HFFc6 (cell line): ENCODE data around the gene MFSD12. TPM values are rescaled to one million over a fixed set of nuclear protein-coding genes. Genes with fewer than 3 reads are reported as not detected.

Source experiments
- DNase-seq: peaks from one replicate; pipeline ENCODE4 v3.0.0-alpha.2; 2018
- H3K27ac Mint-ChIP-seq: 2 replicates; pipeline ENCODE4 v1.8.0; 2020; ENCODE audit warnings: mild to moderate bottlenecking, mixed read lengths
- H3K27me3 Mint-ChIP-seq: 2 replicates; pipeline ENCODE4 v1.8.0; 2021; ENCODE audit warnings: mild to moderate bottlenecking, moderate library complexity, mixed read lengths; ENCODE audit not compliant: insufficient read depth
- H3K36me3 Mint-ChIP-seq: 2 replicates; pipeline ENCODE4 v1.8.0; 2021; ENCODE audit warnings: low read depth, mixed read lengths
- H3K4me1 Mint-ChIP-seq: 2 replicates; pipeline ENCODE4 v1.8.0; 2020; ENCODE audit warnings: low read depth, mixed read lengths
- H3K4me3 Mint-ChIP-seq: 2 replicates; pipeline ENCODE4 v1.8.0; 2020; ENCODE audit warnings: mild to moderate bottlenecking, moderate library complexity, mixed read lengths
- H3K9me3 Mint-ChIP-seq: 2 replicates; pipeline ENCODE4 v1.8.0; 2020; ENCODE audit warnings: mild to moderate bottlenecking, mixed read lengths
- total RNA-seq, 6 experiments: library from RNA; stranded (reverse); fragmentation: NEBNext Ultra II Directional; extraction: Animal tissue kit (Norgen Biotek cat#: 25700); gene quantifications; 2 replicates in 1 of 6; 3 replicates in 5 of 6; pipeline ENCODE4 v1.2.3, GENCODE V29; 2021
- TF ChIP-seq, protein P1 (sequence below): fragments of 200-600 bp; sonication (generic); IDR thresholded peaks from 2 replicates; pipeline ENCODE4 v1.5.0; 2021; ENCODE audit warnings: antibody characterized with exemption, mild to moderate bottlenecking

The MFSD12 gene
- total RNA-seq, 6 experiments from 2014 or later, result 75.1 to 101 (median 79.6) TPM

DNA sequence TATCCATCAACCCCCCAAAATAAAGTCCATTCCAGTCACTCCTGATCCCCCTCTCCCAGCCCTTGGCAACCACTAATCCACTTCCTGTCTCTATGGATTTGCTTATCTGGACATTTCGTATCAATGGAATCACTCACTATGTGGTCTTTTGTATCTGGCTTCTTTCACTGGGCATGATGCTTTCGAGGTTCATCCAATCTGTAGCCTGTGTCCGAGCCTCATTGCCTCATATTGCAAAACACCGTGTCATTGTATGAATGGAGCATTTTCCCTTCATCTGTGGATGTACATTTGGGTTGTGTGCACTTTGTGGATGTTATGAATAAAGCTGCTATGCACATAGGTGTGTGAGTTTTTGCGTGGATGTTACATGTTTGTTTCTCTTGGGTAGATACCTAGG, 52.7 kb downstream of the MFSD12 start:
- Mint-ChIP-seq H3K4me3 (no peak overlapping the region), H3K9me3 (no peaks in the 10 kb centered on the region), H3K27me3 (no peaks in the 10 kb centered on the region; the same call in 1 of the 2 replicates), H3K36me3 (peaks cover 17% of the 10 kb centered on the region), H3K4me1 (peaks cover 41% of the 10 kb centered on the region), H3K27ac (peak overlapping the region; percentile 98)
- no peak for DNase-seq
- TF ChIP-seq, protein P1, sequence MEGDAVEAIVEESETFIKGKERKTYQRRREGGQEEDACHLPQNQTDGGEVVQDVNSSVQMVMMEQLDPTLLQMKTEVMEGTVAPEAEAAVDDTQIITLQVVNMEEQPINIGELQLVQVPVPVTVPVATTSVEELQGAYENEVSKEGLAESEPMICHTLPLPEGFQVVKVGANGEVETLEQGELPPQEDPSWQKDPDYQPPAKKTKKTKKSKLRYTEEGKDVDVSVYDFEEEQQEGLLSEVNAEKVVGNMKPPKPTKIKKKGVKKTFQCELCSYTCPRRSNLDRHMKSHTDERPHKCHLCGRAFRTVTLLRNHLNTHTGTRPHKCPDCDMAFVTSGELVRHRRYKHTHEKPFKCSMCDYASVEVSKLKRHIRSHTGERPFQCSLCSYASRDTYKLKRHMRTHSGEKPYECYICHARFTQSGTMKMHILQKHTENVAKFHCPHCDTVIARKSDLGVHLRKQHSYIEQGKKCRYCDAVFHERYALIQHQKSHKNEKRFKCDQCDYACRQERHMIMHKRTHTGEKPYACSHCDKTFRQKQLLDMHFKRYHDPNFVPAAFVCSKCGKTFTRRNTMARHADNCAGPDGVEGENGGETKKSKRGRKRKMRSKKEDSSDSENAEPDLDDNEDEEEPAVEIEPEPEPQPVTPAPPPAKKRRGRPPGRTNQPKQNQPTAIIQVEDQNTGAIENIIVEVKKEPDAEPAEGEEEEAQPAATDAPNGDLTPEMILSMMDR, result no peak

- Mint-ChIP-seq H3K9me3 (no peaks in the 10 kb centered on the region), H3K27me3 (no peaks in the 10 kb centered on the region; the same call in 1 of the 2 replicates), H3K27ac (peak overlapping the region; percentile 33; the same call in 1 of the 2 replicates), H3K4me1 (peaks cover 32% of the 10 kb centered on the region), H3K4me3 (no peak overlapping the region), H3K36me3 (peaks cover 9% of the 10 kb centered on the region)
- DNase-seq, result no peak
- TF ChIP-seq, protein P1, result no peak
These were observed 54.3 kb downstream of the MFSD12 start for GRCh38 chr19:3503036-3503572.

- H3K4me1 Mint-ChIP-seq, result peaks cover 28% of the 10 kb centered on the region
- no peaks in the 10 kb centered on the region for H3K9me3 Mint-ChIP-seq
- H3K27me3 Mint-ChIP-seq, result no peaks in the 10 kb centered on the region; the same call in 1 of the 2 replicates
- peaks cover 12% of the 10 kb centered on the region for H3K36me3 Mint-ChIP-seq
- H3K4me3 Mint-ChIP-seq, result no peak overlapping the region
- no peak overlapping the region for H3K27ac Mint-ChIP-seq
- TF ChIP-seq, protein P1, result no peak
- DNase-seq, result no peak
These were observed 55.6 kb downstream of the MFSD12 start for GRCh38 chr19:3501780-3502179.

- Mint-ChIP-seq H3K4me3 (peak within 1 kb of the TSS; percentile 95), H3K9me3 (no peaks in the 10 kb centered on the region), H3K27ac (peak within 1 kb of the TSS; percentile 99), H3K4me1 (peaks cover 24% of the 10 kb centered on the region), H3K27me3 (no peaks in the 10 kb centered on the region; the same call in 1 of the 2 replicates), H3K36me3 (peaks cover 12% of the 10 kb centered on the region)
- DNase-seq, result peak; percentile 94
- TF ChIP-seq, protein P1, result no peak
These were observed 56.8 kb downstream of the MFSD12 start, which contains the start of gene DOHH for GRCh38 chr19:3500429-3501101. Gene DOHH, minus strand, starts transcription at chr19:3500674. Its CDS starts 3,860 bp downstream, at chr19:3496814.

- peaks cover 15% of the 10 kb centered on the region for H3K36me3 Mint-ChIP-seq
- peak overlapping the region; percentile 95 for H3K4me3 Mint-ChIP-seq
These were observed 57.5 kb downstream of the MFSD12 start for GRCh38 chr19:3499738-3500428.

More at GRCh38 chr19:3499738-3500428, 57.5 kb downstream of the MFSD12 start:
- TF ChIP-seq, protein P1, result no peak
- Mint-ChIP-seq H3K27ac (peak overlapping the region; percentile 99), H3K4me1 (peaks cover 22% of the 10 kb centered on the region), H3K9me3 (no peaks in the 10 kb centered on the region), H3K27me3 (no peaks in the 10 kb centered on the region; the same call in 1 of the 2 replicates)
- no peak for DNase-seq
